ENCODE data around the gene ROMO1.
"Not testable (repeated sequence)": the region's sequence is repeated elsewhere in the genome, so short reads cannot be mapped to it uniquely, and the experiment has no call there.

The ROMO1 gene

GRCh38 chr20:35735826-35736470 lies 36.7 kb downstream of the ROMO1 start:
- H3K9ac ChIP-seq (ENCODE audit: low read length), result peak overlapping the region; percentile 39
- H3K4me3 ChIP-seq (ENCODE audit: low read length), result peak overlapping the region; percentile 45
- peaks cover 60% of the 10 kb centered on the region for H3K4me1 ChIP-seq (ENCODE audit: control insufficient read depth, insufficient read depth, low read length)
- H3K36me3 ChIP-seq (ENCODE audit: control insufficient read depth, insufficient read depth, low read length, severe bottlenecking), result peaks cover 97% of the 10 kb centered on the region
- H3K9me3 ChIP-seq (ENCODE audit: control insufficient read depth, low read length), result no peaks in the 10 kb centered on the region
- no peaks in the 10 kb centered on the region for H3K27me3 ChIP-seq (replicated peaks; ENCODE audit: control insufficient read depth, insufficient read depth, low read length)
- DNase-seq (ENCODE audit: low read depth), result peak; percentile 56

GRCh38 chr20:35737865-35738333 lies 38.7 kb downstream of the ROMO1 start:
- Histone ChIP-seq H3K36me3 (ENCODE audit: control insufficient read depth, insufficient read depth, low read length, severe bottlenecking) (peaks cover 77% of the 10 kb centered on the region), H3K4me3 (ENCODE audit: low read length) (peak overlapping the region; percentile 93), H3K9ac (ENCODE audit: low read length) (peak overlapping the region; percentile 100), H3K27me3 (replicated peaks; ENCODE audit: control insufficient read depth, insufficient read depth, low read length) (no peaks in the 10 kb centered on the region), H3K9me3 (ENCODE audit: control insufficient read depth, low read length) (no peaks in the 10 kb centered on the region), H3K4me1 (ENCODE audit: control insufficient read depth, insufficient read depth, low read length) (peaks cover 48% of the 10 kb centered on the region)
- no peak for DNase-seq (ENCODE audit: low read depth)

- peak overlapping the region; percentile 93 for H3K4me3 ChIP-seq (ENCODE audit: low read length)
- H3K4me1 ChIP-seq (ENCODE audit: control insufficient read depth, insufficient read depth, low read length), result peaks cover 54% of the 10 kb centered on the region
- H3K9me3 ChIP-seq (ENCODE audit: control insufficient read depth, low read length), result no peaks in the 10 kb centered on the region
- H3K27me3 ChIP-seq (replicated peaks; ENCODE audit: control insufficient read depth, insufficient read depth, low read length), result no peaks in the 10 kb centered on the region
- peaks cover 70% of the 10 kb centered on the region for H3K36me3 ChIP-seq (ENCODE audit: control insufficient read depth, insufficient read depth, low read length, severe bottlenecking)
- no peak for DNase-seq (ENCODE audit: low read depth)
- H3K9ac ChIP-seq (ENCODE audit: low read length), result peak overlapping the region; percentile 100
These were observed 39.4 kb downstream of the ROMO1 start for GRCh38 chr20:35738410-35739179.

- peaks cover 61% of the 10 kb centered on the region for H3K36me3 ChIP-seq (ENCODE audit: control insufficient read depth, insufficient read depth, low read length, severe bottlenecking)
- H3K27me3 ChIP-seq (replicated peaks; ENCODE audit: control insufficient read depth, insufficient read depth, low read length), result no peaks in the 10 kb centered on the region
- peaks cover 49% of the 10 kb centered on the region for H3K4me1 ChIP-seq (ENCODE audit: control insufficient read depth, insufficient read depth, low read length)
- DNase-seq (ENCODE audit: low read depth), result peak; percentile 71
- peak overlapping the region; percentile 93 for H3K4me3 ChIP-seq (ENCODE audit: low read length)
- peak overlapping the region; percentile 100 for H3K9ac ChIP-seq (ENCODE audit: low read length)
- H3K9me3 ChIP-seq (ENCODE audit: control insufficient read depth, low read length), result no peaks in the 10 kb centered on the region
These were observed 40.3 kb downstream of the ROMO1 start for GRCh38 chr20:35739294-35740163.

GRCh38 chr20:35741892-35742740 lies 42.9 kb downstream of the ROMO1 start, which contains the start of gene RBM39:
RBM39 (minus strand) TSS chr20:35742260; CDS start chr20:35740874, 1,386 bp downstream.
- peak within 1 kb of the TSS; percentile 95 for H3K4me3 ChIP-seq (ENCODE audit: low read length)
- H3K27me3 ChIP-seq (replicated peaks; ENCODE audit: control insufficient read depth, insufficient read depth, low read length), result no peaks in the 10 kb centered on the region
- H3K9ac ChIP-seq (ENCODE audit: low read length), result peak within 1 kb of the TSS; percentile 100
- peaks cover 36% of the 10 kb centered on the region for H3K36me3 ChIP-seq (ENCODE audit: control insufficient read depth, insufficient read depth, low read length, severe bottlenecking)
- H3K4me1 ChIP-seq (ENCODE audit: control insufficient read depth, insufficient read depth, low read length), result peaks cover 34% of the 10 kb centered on the region
- H3K9me3 ChIP-seq (ENCODE audit: control insufficient read depth, low read length), result no peaks in the 10 kb centered on the region
- DNase-seq (ENCODE audit: low read depth), result peak; percentile 100

- Histone ChIP-seq H3K27me3 (replicated peaks; ENCODE audit: control insufficient read depth, insufficient read depth, low read length) (no peaks in the 10 kb centered on the region), H3K9me3 (ENCODE audit: control insufficient read depth, low read length) (no peaks in the 10 kb centered on the region), H3K9ac (ENCODE audit: low read length) (peak overlapping the region; percentile 99), H3K36me3 (ENCODE audit: control insufficient read depth, insufficient read depth, low read length, severe bottlenecking) (peaks cover 29% of the 10 kb centered on the region), H3K4me3 (ENCODE audit: low read length) (peak overlapping the region; percentile 95), H3K4me1 (ENCODE audit: control insufficient read depth, insufficient read depth, low read length) (peaks cover 34% of the 10 kb centered on the region)
- DNase-seq (ENCODE audit: low read depth), result peak; percentile 32
These were observed 43.7 kb downstream of the ROMO1 start for GRCh38 chr20:35742741-35743523.

- DNase-seq (ENCODE audit: low read depth), result no peak
- H3K9me3 ChIP-seq (ENCODE audit: control insufficient read depth, low read length), result no peaks in the 10 kb centered on the region
- peak overlapping the region; percentile 99 for H3K9ac ChIP-seq (ENCODE audit: low read length)
- no peaks in the 10 kb centered on the region for H3K27me3 ChIP-seq (replicated peaks; ENCODE audit: control insufficient read depth, insufficient read depth, low read length)
- peaks cover 27% of the 10 kb centered on the region for H3K4me1 ChIP-seq (ENCODE audit: control insufficient read depth, insufficient read depth, low read length)
- peak overlapping the region; percentile 95 for H3K4me3 ChIP-seq (ENCODE audit: low read length)
- peaks cover 19% of the 10 kb centered on the region for H3K36me3 ChIP-seq (ENCODE audit: control insufficient read depth, insufficient read depth, low read length, severe bottlenecking)
These were observed 44.7 kb downstream of the ROMO1 start for GRCh38 chr20:35743693-35744491.

GRCh38 chr20:35744492-35744841 lies 45.3 kb downstream of the ROMO1 start:
- DNase-seq (ENCODE audit: low read depth); H3K4me3 ChIP-seq (ENCODE audit: low read length); H3K27me3 ChIP-seq (replicated peaks; ENCODE audit: control insufficient read depth, insufficient read depth, low read length); H3K9ac ChIP-seq (ENCODE audit: low read length); H3K9me3 ChIP-seq (ENCODE audit: control insufficient read depth, low read length): not testable (repeated sequence)
- peaks cover 13% of the 10 kb centered on the region for H3K36me3 ChIP-seq (ENCODE audit: control insufficient read depth, insufficient read depth, low read length, severe bottlenecking)
- H3K4me1 ChIP-seq (ENCODE audit: control insufficient read depth, insufficient read depth, low read length), result peaks cover 21% of the 10 kb centered on the region
